NCI-H510A (cell line): ENCODE results near the gene MITF.
"Not testable (repeated sequence)": the region's sequence is repeated elsewhere in the genome, so short reads cannot be mapped to it uniquely, and the experiment has no call there.

Experiments
- DNase-seq: peaks from one replicate; lab custom pipeline; 2025; lab: John Stamatoyannopoulos, UW

MITF gene

GRCh38 chr3:69915726-69916125 is 176.5 kb downstream of the MITF start:
- DNase-seq: no peak

GRCh38 chr3:69920009-69920408 is 180.7 kb downstream of the MITF start:
- not testable (repeated sequence) for DNase-seq

- no peak for DNase-seq
Measured at GRCh38 chr3:69921651-69922050, 182.4 kb downstream of the MITF start.

- no peak for DNase-seq
Measured at GRCh38 chr3:69922521-69923000, 183.3 kb downstream of the MITF start.

- DNase-seq: no peak
Measured at GRCh38 chr3:69925506-69925905, 186.2 kb downstream of the MITF start.

GRCh38 chr3:69926385-69926784 is 187.1 kb downstream of the MITF start:
- DNase-seq: no peak

GRCh38 chr3:69927571-69927970 is 188.3 kb downstream of the MITF start:
- DNase-seq: no peak

GRCh38 chr3:69929019-69929418 is 189.8 kb downstream of the MITF start:
- DNase-seq: no peak

- no peak for DNase-seq
Measured at GRCh38 chr3:69930564-69930963, 191.3 kb downstream of the MITF start.

- no peak for DNase-seq
Measured at GRCh38 chr3:69932087-69932486, 192.8 kb downstream of the MITF start.

GRCh38 chr3:69932501-69932900 is 193.2 kb downstream of the MITF start:
- no peak for DNase-seq

GRCh38 chr3:69934398-69934797 is 195.1 kb downstream of the MITF start:
- no peak for DNase-seq

- no peak for DNase-seq
Measured at GRCh38 chr3:69936266-69936665, 197.0 kb downstream of the MITF start.

GRCh38 chr3:69938061-69938460 is 198.8 kb downstream of the MITF start:
- DNase-seq: no peak

GRCh38 chr3:69938931-69939330 is 199.7 kb downstream of the MITF start:
- no peak for DNase-seq

- DNase-seq: no peak
Measured at GRCh38 chr3:69941037-69941436, 201.8 kb downstream of the MITF start.

- no peak for DNase-seq
Measured at GRCh38 chr3:69941439-69942176, 202.3 kb downstream of the MITF start.

- DNase-seq: no peak
Measured at GRCh38 chr3:69944931-69945493, 205.7 kb downstream of the MITF start.

GRCh38 chr3:69948246-69948862 is 209.1 kb downstream of the MITF start:
- no peak for DNase-seq

- DNase-seq: no peak
Measured at GRCh38 chr3:69951616-69952015, 212.4 kb downstream of the MITF start.

- no peak for DNase-seq
Measured at GRCh38 chr3:69959581-69959980, 220.3 kb downstream of the MITF start.

- no peak for DNase-seq
Measured at GRCh38 chr3:69961706-69962439, 222.6 kb downstream of the MITF start.

- DNase-seq: no peak
Measured at GRCh38 chr3:69963643-69964042, 224.4 kb downstream of the MITF start.
